HepG2 (cell line): ENCODE results near the gene USP32.

Experiments
- PLRG1 ChIP-seq: fragments of 450-650 bp; conservative IDR thresholded peaks from 2 replicates; pipeline ENCODE4 v1.6.1; 2016
- ZNF432 ChIP-seq: sonication (generic); formaldehyde crosslinking; IDR thresholded peaks from 2 replicates; pipeline ENCODE4 v1.5.0; 2020; ENCODE audit warnings: missing genetic modification reagents, mild to moderate bottlenecking, borderline replicate concordance
- TF ChIP-seq, protein P1 (sequence below): sonication (generic); formaldehyde crosslinking; IDR thresholded peaks from 2 replicates; pipeline ENCODE4 v1.5.0; 2020; ENCODE audit warnings: mild to moderate bottlenecking, missing genetic modification reagents, moderate library complexity
- TF ChIP-seq, protein P2 (sequence below): IDR thresholded peaks from 2 replicates; pipeline ENCODE4 v1.6.1; 2012; ENCODE audit warnings: inconsistent platforms
- TF ChIP-seq, protein P3 (sequence below): sonication (generic); formaldehyde crosslinking; IDR thresholded peaks from 2 replicates; pipeline ENCODE4 v1.4.0; 2020; ENCODE audit warnings: mild to moderate bottlenecking, missing genetic modification reagents
- TF ChIP-seq, protein P4 (sequence below): fragments of 450-650 bp; IDR thresholded peaks from 2 replicates; pipeline ENCODE4 v1.6.1; 2016

DNA sequence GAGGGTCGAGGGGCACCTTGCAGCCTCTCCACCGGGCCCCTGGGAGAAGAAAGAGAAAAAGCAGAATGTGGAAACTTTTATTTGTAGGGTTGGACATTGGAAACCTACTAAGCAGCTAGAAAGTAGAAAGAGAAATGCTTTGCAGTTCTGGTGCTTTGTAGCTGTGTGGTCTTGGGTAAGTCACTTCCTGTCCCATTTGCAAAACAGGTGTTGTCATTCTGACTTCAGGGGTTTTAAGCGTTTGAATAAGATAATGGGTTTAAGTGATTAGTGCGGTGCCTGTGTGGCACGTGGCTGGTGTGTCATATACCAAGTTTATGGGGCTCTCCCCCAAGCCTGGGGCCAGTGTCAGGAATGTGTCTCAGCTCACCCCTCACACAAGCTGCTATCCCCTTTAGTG, 240.6 kb downstream of the USP32 start:
- TF ChIP-seq ZNF432 (no peak), PLRG1 (no peak)
- TF ChIP-seq, protein P1, sequence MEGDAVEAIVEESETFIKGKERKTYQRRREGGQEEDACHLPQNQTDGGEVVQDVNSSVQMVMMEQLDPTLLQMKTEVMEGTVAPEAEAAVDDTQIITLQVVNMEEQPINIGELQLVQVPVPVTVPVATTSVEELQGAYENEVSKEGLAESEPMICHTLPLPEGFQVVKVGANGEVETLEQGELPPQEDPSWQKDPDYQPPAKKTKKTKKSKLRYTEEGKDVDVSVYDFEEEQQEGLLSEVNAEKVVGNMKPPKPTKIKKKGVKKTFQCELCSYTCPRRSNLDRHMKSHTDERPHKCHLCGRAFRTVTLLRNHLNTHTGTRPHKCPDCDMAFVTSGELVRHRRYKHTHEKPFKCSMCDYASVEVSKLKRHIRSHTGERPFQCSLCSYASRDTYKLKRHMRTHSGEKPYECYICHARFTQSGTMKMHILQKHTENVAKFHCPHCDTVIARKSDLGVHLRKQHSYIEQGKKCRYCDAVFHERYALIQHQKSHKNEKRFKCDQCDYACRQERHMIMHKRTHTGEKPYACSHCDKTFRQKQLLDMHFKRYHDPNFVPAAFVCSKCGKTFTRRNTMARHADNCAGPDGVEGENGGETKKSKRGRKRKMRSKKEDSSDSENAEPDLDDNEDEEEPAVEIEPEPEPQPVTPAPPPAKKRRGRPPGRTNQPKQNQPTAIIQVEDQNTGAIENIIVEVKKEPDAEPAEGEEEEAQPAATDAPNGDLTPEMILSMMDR (CRISPR knock-in tag), result no peak
- TF ChIP-seq, protein P2, sequence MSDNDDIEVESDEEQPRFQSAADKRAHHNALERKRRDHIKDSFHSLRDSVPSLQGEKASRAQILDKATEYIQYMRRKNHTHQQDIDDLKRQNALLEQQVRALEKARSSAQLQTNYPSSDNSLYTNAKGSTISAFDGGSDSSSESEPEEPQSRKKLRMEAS, result no peak
- TF ChIP-seq, protein P3, sequence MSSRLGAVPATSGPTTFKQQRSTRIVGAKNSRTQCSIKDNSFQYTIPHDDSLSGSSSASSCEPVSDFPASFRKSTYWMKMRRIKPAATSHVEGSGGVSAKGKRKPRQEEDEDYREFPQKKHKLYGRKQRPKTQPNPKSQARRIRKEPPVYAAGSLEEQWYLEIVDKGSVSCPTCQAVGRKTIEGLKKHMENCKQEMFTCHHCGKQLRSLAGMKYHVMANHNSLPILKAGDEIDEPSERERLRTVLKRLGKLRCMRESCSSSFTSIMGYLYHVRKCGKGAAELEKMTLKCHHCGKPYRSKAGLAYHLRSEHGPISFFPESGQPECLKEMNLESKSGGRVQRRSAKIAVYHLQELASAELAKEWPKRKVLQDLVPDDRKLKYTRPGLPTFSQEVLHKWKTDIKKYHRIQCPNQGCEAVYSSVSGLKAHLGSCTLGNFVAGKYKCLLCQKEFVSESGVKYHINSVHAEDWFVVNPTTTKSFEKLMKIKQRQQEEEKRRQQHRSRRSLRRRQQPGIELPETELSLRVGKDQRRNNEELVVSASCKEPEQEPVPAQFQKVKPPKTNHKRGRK (CRISPR knock-in tag), result no peak
- TF ChIP-seq, protein P4, sequence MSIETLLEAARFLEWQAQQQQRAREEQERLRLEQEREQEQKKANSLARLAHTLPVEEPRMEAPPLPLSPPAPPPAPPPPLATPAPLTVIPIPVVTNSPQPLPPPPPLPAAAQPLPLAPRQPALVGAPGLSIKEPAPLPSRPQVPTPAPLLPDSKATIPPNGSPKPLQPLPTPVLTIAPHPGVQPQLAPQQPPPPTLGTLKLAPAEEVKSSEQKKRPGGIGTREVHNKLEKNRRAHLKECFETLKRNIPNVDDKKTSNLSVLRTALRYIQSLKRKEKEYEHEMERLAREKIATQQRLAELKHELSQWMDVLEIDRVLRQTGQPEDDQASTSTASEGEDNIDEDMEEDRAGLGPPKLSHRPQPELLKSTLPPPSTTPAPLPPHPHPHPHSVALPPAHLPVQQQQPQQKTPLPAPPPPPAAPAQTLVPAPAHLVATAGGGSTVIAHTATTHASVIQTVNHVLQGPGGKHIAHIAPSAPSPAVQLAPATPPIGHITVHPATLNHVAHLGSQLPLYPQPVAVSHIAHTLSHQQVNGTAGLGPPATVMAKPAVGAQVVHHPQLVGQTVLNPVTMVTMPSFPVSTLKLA, result no peak
